ACHN (cell line): ENCODE data around the gene CIZ1.

Experiments used
- DNase-seq: peaks from one replicate; pipeline ENCODE4 v3.0.0-alpha.2; 2015
- in situ Hi-C: cut with HindIII; loops from 2 replicates; pipeline ENCODE4 v1.10.0; 2017; ENCODE audit warnings: low sequenced_read_pairs, low pct_ligation_motif_present, low pct_unique_long_range_greater_than_20kb

CIZ1 gene

GRCh38 chr9:128215491-128216409 lies 24.4 kb upstream of the CIZ1 start:
- in situ Hi-C loops: no loop called here
- no peak for DNase-seq

GRCh38 chr9:128214571-128215490 lies 23.5 kb upstream of the CIZ1 start:
- in situ Hi-C loops: no loop called here
- no peak for DNase-seq

GRCh38 chr9:128213746-128214497 lies 22.6 kb upstream of the CIZ1 start:
- in situ Hi-C loops: no loop called here

GRCh38 chr9:128211981-128212281 lies 20.6 kb upstream of the CIZ1 start:
- in situ Hi-C loops: no loop called here
- no peak for DNase-seq

More at GRCh38 chr9:128213746-128214497, 22.6 kb upstream of the CIZ1 start:
- DNase-seq: no peak

GRCh38 chr9:128211186-128211980 lies 20.0 kb upstream of the CIZ1 start:
- in situ Hi-C loops: no loop called here
- peak; percentile 87 for DNase-seq

- in situ Hi-C loops: no loop called here
- DNase-seq: no peak
Observed at GRCh38 chr9:128208946-128209669, 17.7 kb upstream of the CIZ1 start.

GRCh38 chr9:128208386-128208785 lies 17.0 kb upstream of the CIZ1 start:
- in situ Hi-C loops: no loop called here
- no peak for DNase-seq

GRCh38 chr9:128206916-128207910 lies 15.8 kb upstream of the CIZ1 start:
- in situ Hi-C loops: no loop called here
- no peak for DNase-seq

GRCh38 chr9:128206484-128206883 lies 15.1 kb upstream of the CIZ1 start:
- no peak for DNase-seq
- in situ Hi-C loops: no loop called here

GRCh38 chr9:128205296-128205944 lies 14.0 kb upstream of the CIZ1 start:
- in situ Hi-C loops: no loop called here
- DNase-seq: no peak

- in situ Hi-C loops: no loop called here
Observed at GRCh38 chr9:128204858-128205257, 13.5 kb upstream of the CIZ1 start.

GRCh38 chr9:128203707-128204551 lies 12.6 kb upstream of the CIZ1 start:
- in situ Hi-C loops: no loop called here
- peak; percentile 48 for DNase-seq

More at GRCh38 chr9:128204858-128205257, 13.5 kb upstream of the CIZ1 start:
- DNase-seq: no peak

GRCh38 chr9:128203024-128203706 lies 11.8 kb upstream of the CIZ1 start, which contains the start of gene DNM1:
Gene DNM1, plus strand, starts transcription at chr9:128203379. Its CDS starts 92 bp downstream, at chr9:128203471.
- in situ Hi-C loops: no loop called here
- peak; percentile 66 for DNase-seq

GRCh38 chr9:128202648-128203023 lies 11.3 kb upstream of the CIZ1 start:
- in situ Hi-C loops: no loop called here
- DNase-seq: no peak
